Measurements from ENCODE around the gene SCEL.

DNA sequence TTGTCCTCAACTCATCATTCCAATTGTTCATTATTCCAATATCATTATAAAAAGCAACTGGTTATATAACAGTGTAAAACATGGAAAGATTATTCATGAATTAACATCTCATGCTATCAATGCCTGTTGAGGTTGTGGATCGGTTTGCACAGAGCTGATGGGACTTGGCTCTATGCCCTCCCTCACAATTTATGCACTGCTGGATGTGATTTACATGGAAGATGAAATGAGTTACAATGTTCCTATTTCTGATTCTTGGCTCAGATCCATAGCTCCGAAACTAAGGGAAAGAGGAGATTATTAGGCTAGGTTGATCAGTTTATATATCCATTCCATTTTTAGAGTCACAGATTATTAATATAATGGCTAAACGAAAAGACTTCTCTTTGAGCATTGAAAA, 38.6 kb downstream of the SCEL start:
- no peak for TF ChIP-seq POLR2A (IDR thresholded peaks at IDR 0.05)
- TF ChIP-seq, protein P1, sequence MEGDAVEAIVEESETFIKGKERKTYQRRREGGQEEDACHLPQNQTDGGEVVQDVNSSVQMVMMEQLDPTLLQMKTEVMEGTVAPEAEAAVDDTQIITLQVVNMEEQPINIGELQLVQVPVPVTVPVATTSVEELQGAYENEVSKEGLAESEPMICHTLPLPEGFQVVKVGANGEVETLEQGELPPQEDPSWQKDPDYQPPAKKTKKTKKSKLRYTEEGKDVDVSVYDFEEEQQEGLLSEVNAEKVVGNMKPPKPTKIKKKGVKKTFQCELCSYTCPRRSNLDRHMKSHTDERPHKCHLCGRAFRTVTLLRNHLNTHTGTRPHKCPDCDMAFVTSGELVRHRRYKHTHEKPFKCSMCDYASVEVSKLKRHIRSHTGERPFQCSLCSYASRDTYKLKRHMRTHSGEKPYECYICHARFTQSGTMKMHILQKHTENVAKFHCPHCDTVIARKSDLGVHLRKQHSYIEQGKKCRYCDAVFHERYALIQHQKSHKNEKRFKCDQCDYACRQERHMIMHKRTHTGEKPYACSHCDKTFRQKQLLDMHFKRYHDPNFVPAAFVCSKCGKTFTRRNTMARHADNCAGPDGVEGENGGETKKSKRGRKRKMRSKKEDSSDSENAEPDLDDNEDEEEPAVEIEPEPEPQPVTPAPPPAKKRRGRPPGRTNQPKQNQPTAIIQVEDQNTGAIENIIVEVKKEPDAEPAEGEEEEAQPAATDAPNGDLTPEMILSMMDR (IDR thresholded peaks at IDR 0.05), result no peak
